Motor neuron (in vitro differentiated cells): ENCODE results near the gene TGIF2. TPM values are rescaled to one million over a fixed set of nuclear protein-coding genes. Genes with fewer than 3 reads are reported as not detected.
A peak's percentile ranks its signal among the peaks of the same experiment; 100 is the strongest.

Experiments
- ATAC-seq, 8 experiments: fragments of 200-7000 bp; cut with Tn5 transposase; replicated peaks in 6 of 8; 2 replicates each; pipeline ENCODE4 v1.8.0; 2021; ENCODE audit warnings: mild to moderate bottlenecking in 8 of 8, moderate library complexity in 8 of 8
- H3K27ac ChIP-seq, 2 donors: fragments of 250-450 bp; sonication (Bioruptor Pico); 2 replicates each; pipeline ENCODE4 v1.9.0; 2021; ENCODE audit warnings: antibody characterized with exemption in 2 of 2, mild to moderate bottlenecking in 2 of 2, moderate library complexity in 1 of 2
- H3K4me1 ChIP-seq, 2 donors: fragments of 250-450 bp; sonication (Bioruptor Pico); replicated peaks in 1 of 2; 2 replicates each; pipeline ENCODE4 v1.6.1; 2021; ENCODE audit warnings: antibody characterized with exemption in 2 of 2, mild to moderate bottlenecking in 2 of 2, moderate library complexity in 1 of 2
- H3K4me3 ChIP-seq, 5 donors: fragments of 250-450 bp; sonication (Bioruptor Pico); 2 replicates each; pipeline ENCODE4 v1.9.0; 2021; ENCODE audit warnings: antibody characterized with exemption in 5 of 5, mild to moderate bottlenecking in 5 of 5, moderate library complexity in 4 of 5
- WGBS, 10 experiments: fragments of 450-650 bp; shearing (Covaris generic); methylation state at CpG; one replicate each; pipeline ENCODE4 v1.0.0; 2022; 5-methylcytosine and 5-hydroxymethylcytosine counted together
- in situ Hi-C, 9 experiments: fragments of 400-800 bp; cut with MboI; loops; one replicate each; pipeline ENCODE4 v1.15.0; 2021; ENCODE audit warnings: low sequenced_read_pairs in 9 of 9, low pct_unique_long_range_greater_than_20kb in 2 of 9; ENCODE audit not compliant: unreplicated experiment in 9 of 9
- total RNA-seq, 8 experiments: library from RNA; unstranded; fragments of 300-600 nt; gene quantifications; 2 replicates each; pipeline versions ENCODE4 v1.2.3 to v1.2.4, GENCODE V29; 2022

The TGIF2 gene
- total RNA-seq, 8 experiments from 2014 or later = 5.4 to 35.1 (median 10.4) TPM

GRCh38 chr20:36541768-36542488 is 31.5 kb upstream of the TGIF2 start:
- no peak overlapping the region for H3K27ac ChIP-seq
- in situ Hi-C loops = no loop called here
- peak; percentile 18 to 65 (median 50) for ATAC-seq
- no CpG with 5 or more reads among the region's 14 CpGs for WGBS, 10 experiments
- H3K4me3 ChIP-seq = no peak overlapping the region
- H3K4me1 ChIP-seq = peaks cover 8 to 13% of the 10 kb centered on the region in 2 donors

GRCh38 chr20:36542516-36543183 is 30.7 kb upstream of the TGIF2 start:
- no peak overlapping the region for H3K4me3 ChIP-seq
- no peak overlapping the region for H3K27ac ChIP-seq
- in situ Hi-C loops = no loop called here
- H3K4me1 ChIP-seq = peaks cover 8 to 13% of the 10 kb centered on the region in 2 donors
- no peak for ATAC-seq
- WGBS, 10 experiments = 80 to 98% (median 83%) methylated on average over 2 to 8 of the region's 10 CpGs; no CpG with 5 or more reads in 7 of the 10 experiments

- WGBS, 10 experiments = 16 to 100% (median 87%) methylated on average over 1 to 6 of the region's 14 CpGs; no CpG with 5 or more reads in 2 of the 10 experiments
- Histone ChIP-seq H3K27ac (no peak overlapping the region), H3K4me3 (no peak overlapping the region), H3K4me1 (peaks cover 8 to 13% of the 10 kb centered on the region in 2 donors)
- ATAC-seq = peak in 2 of 8 experiments; percentile 15 to 37
- in situ Hi-C loops = no loop called here
Observed at GRCh38 chr20:36543184-36544133, 29.9 kb upstream of the TGIF2 start.

- no peak overlapping the region for H3K27ac ChIP-seq
- H3K4me3 ChIP-seq = no peak overlapping the region
- in situ Hi-C loops = no loop called here
- H3K4me1 ChIP-seq = peaks cover 8 to 13% of the 10 kb centered on the region in 2 donors
- ATAC-seq = no peak
- WGBS, 10 experiments = 57 to 90% (median 66%) methylated on average over 1 to 5 of the region's 15 CpGs; no CpG with 5 or more reads in 5 of the 10 experiments
Observed at GRCh38 chr20:36544134-36545018, 29.0 kb upstream of the TGIF2 start.

- ATAC-seq = no peak
- 67 to 100% (median 80%) methylated on average over 2 to 4 of the region's 14 CpGs; no CpG with 5 or more reads in 6 of the 10 experiments for WGBS, 10 experiments
- in situ Hi-C loops = no loop called here
- Histone ChIP-seq H3K4me3 (no peak overlapping the region), H3K27ac (no peak overlapping the region), H3K4me1 (peaks cover 3 to 6% of the 10 kb centered on the region in 2 donors)
Observed at GRCh38 chr20:36546111-36546736, 27.2 kb upstream of the TGIF2 start.

GRCh38 chr20:36547186-36548005 is 26.0 kb upstream of the TGIF2 start:
- no peak overlapping the region for H3K27ac ChIP-seq
- ATAC-seq = no peak
- WGBS, 10 experiments = 60 to 100% (median 89%) methylated on average over 1 to 4 of the region's 12 CpGs; no CpG with 5 or more reads in 3 of the 10 experiments
- no peaks in the 10 kb centered on the region for H3K4me1 ChIP-seq
- H3K4me3 ChIP-seq = no peak overlapping the region
- in situ Hi-C loops = no loop called here

- 40 to 80% (median 75%) methylated on average over 1 to 3 of the region's 12 CpGs; no CpG with 5 or more reads in 7 of the 10 experiments for WGBS, 10 experiments
- Histone ChIP-seq H3K4me1 (no peaks in the 10 kb centered on the region), H3K4me3 (no peak overlapping the region), H3K27ac (no peak overlapping the region)
- in situ Hi-C loops = no loop called here
- no peak for ATAC-seq
Observed at GRCh38 chr20:36548006-36548315, 25.4 kb upstream of the TGIF2 start.

- Histone ChIP-seq H3K27ac (no peak overlapping the region), H3K4me1 (no peaks in the 10 kb centered on the region), H3K4me3 (no peak overlapping the region)
- in situ Hi-C loops = no loop called here
- 80 to 100% (median 91%) methylated on average over 1 to 2 of the region's 23 CpGs; no CpG with 5 or more reads in 6 of the 10 experiments for WGBS, 10 experiments
- ATAC-seq = peak in 1 of 8 experiments; percentile 47
Observed at GRCh38 chr20:36548704-36549627, 24.4 kb upstream of the TGIF2 start.

- in situ Hi-C loops = no loop called here
- no peaks in the 10 kb centered on the region for H3K4me1 ChIP-seq
- WGBS, 10 experiments = 61 to 78% (median 77%) methylated on average over 3 to 6 of the region's 9 CpGs; no CpG with 5 or more reads in 7 of the 10 experiments
- no peak for ATAC-seq
- no peak overlapping the region for H3K4me3 ChIP-seq
- no peak overlapping the region for H3K27ac ChIP-seq
Observed at GRCh38 chr20:36549628-36549941, 23.8 kb upstream of the TGIF2 start.

- peak in 2 of 8 experiments; percentile 8 to 15 for ATAC-seq
- no peak overlapping the region for H3K4me3 ChIP-seq
- in situ Hi-C loops = no loop called here
- WGBS, 10 experiments = 73 to 87% (median 80%) methylated on average over 1 to 6 of the region's 16 CpGs; no CpG with 5 or more reads in 6 of the 10 experiments
- no peaks in the 10 kb centered on the region for H3K4me1 ChIP-seq
- no peak overlapping the region for H3K27ac ChIP-seq
Observed at GRCh38 chr20:36549942-36550789, 23.2 kb upstream of the TGIF2 start.
